ENCODE data around the gene GPR183. TPM values are rescaled to one million over a fixed set of nuclear protein-coding genes. Genes with fewer than 3 reads are reported as not detected.

The GPR183 gene
- total RNA-seq, 1 experiment from 2014 or later = 0.15 TPM

DNA sequence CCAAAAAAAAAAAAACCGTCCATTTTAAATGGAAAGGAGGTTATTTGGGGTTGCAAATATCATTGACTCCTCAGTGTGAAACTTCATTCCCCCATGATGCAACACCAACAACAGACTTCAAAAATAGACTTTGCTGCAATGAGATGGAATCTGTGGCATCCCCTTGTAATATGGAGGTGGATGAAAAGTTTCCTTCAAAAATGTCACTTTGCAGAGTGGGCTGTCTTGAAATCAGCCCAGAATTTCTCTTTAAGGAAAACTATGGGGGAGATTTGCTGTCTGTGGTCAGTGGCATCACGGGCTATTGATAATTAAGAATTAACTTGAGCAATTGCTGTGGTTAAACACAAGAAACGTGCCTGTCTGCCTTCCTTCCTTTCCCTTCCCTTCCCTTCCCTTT lies 50.5 kb downstream of the GPR183 start:
- no peaks in the 10 kb centered on the region for H3K27me3 ChIP-seq (ENCODE audit: control insufficient read depth, insufficient read depth, low read length)
- ChIA-PET POLR2A (no interaction called here), CTCF (no interaction called here)
- no peak overlapping the region for H3K4me3 ChIP-seq (ENCODE audit: low read depth in 2 of 2, low read length in 2 of 2)
- H3K4me1 ChIP-seq (ENCODE audit: control insufficient read depth, insufficient read depth, low read length) = no peaks in the 10 kb centered on the region
- no peaks in the 10 kb centered on the region for H3K9me3 ChIP-seq (ENCODE audit: control insufficient read depth, insufficient read depth, low read depth, low read length)
- BruUV-seq (replicated peaks) = no TSS peak
- in situ Hi-C loops (cut with HindIII; ENCODE audit: low pct_unique_long_range_greater_than_20kb, low sequenced_read_pairs) = no loop called here
- H3K36me3 ChIP-seq (ENCODE audit: control insufficient read depth, insufficient read depth, low read length) = no peaks in the 10 kb centered on the region; the same call in 1 of the 2 replicates
- ATAC-seq (no peak), DNase-seq (ENCODE audit: low read depth, low spot score) (no peak)
- intact Hi-C loops (cut with micrococcal nuclease; ENCODE audit: unreplicated experiment) = no loop called here
- no peak overlapping the region for H3K27ac ChIP-seq (ENCODE audit: low read length)
- TF ChIP-seq, protein P1, sequence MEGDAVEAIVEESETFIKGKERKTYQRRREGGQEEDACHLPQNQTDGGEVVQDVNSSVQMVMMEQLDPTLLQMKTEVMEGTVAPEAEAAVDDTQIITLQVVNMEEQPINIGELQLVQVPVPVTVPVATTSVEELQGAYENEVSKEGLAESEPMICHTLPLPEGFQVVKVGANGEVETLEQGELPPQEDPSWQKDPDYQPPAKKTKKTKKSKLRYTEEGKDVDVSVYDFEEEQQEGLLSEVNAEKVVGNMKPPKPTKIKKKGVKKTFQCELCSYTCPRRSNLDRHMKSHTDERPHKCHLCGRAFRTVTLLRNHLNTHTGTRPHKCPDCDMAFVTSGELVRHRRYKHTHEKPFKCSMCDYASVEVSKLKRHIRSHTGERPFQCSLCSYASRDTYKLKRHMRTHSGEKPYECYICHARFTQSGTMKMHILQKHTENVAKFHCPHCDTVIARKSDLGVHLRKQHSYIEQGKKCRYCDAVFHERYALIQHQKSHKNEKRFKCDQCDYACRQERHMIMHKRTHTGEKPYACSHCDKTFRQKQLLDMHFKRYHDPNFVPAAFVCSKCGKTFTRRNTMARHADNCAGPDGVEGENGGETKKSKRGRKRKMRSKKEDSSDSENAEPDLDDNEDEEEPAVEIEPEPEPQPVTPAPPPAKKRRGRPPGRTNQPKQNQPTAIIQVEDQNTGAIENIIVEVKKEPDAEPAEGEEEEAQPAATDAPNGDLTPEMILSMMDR (IDR thresholded peaks at IDR 0.05) = no peak

DNA sequence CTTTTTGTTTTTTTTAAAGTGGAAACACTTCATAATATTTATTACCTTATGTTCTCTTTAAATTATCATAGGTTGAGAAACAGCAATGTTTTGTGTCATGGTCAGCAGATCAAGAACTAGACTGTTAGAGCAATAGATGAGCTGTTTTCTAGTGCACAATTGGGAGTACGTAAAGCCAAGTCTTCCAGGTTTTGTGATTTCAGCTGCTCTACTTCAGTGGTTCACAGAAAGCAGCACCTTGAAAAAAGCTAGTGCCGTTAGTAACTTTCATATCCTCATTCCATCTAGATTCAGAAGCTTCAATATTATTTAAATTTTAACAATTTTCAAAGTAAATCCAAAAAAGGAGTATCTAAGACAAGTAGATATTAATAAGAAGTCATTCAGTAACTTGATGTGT lies 50.9 kb downstream of the GPR183 start:
- ATAC-seq = no peak
- Histone ChIP-seq H3K27me3 (ENCODE audit: control insufficient read depth, insufficient read depth, low read length) (no peaks in the 10 kb centered on the region), H3K4me1 (ENCODE audit: control insufficient read depth, insufficient read depth, low read length) (no peaks in the 10 kb centered on the region), H3K36me3 (ENCODE audit: control insufficient read depth, insufficient read depth, low read length) (no peaks in the 10 kb centered on the region; the same call in 1 of the 2 replicates), H3K9me3 (ENCODE audit: control insufficient read depth, insufficient read depth, low read depth, low read length) (no peaks in the 10 kb centered on the region), H3K4me3 (ENCODE audit: low read depth in 2 of 2, low read length in 2 of 2) (no peak overlapping the region), H3K27ac (ENCODE audit: low read length) (no peak overlapping the region)
- DNase-seq (ENCODE audit: low read depth, low spot score) = no peak
- in situ Hi-C loops (cut with HindIII; ENCODE audit: low pct_unique_long_range_greater_than_20kb, low sequenced_read_pairs) = no loop called here
- intact Hi-C loops (cut with micrococcal nuclease; ENCODE audit: unreplicated experiment) = no loop called here
- ChIA-PET POLR2A (no interaction called here), CTCF (no interaction called here)
- BruUV-seq (replicated peaks) = no TSS peak
- TF ChIP-seq SIN3A (IDR thresholded peaks at IDR 0.05; ENCODE audit: borderline replicate concordance, insufficient read depth, low read depth, low read length) (no peak), TCF7L2 (IDR thresholded peaks at IDR 0.05; ENCODE audit: low read depth, low read length) (no peak), POLR2AphosphoS5 (IDR thresholded peaks at IDR 0.05; ENCODE audit: low read depth, low read length) (no peak)
- TF ChIP-seq, protein P1 (IDR thresholded peaks at IDR 0.05) = no peak
- TF ChIP-seq, protein P2, sequence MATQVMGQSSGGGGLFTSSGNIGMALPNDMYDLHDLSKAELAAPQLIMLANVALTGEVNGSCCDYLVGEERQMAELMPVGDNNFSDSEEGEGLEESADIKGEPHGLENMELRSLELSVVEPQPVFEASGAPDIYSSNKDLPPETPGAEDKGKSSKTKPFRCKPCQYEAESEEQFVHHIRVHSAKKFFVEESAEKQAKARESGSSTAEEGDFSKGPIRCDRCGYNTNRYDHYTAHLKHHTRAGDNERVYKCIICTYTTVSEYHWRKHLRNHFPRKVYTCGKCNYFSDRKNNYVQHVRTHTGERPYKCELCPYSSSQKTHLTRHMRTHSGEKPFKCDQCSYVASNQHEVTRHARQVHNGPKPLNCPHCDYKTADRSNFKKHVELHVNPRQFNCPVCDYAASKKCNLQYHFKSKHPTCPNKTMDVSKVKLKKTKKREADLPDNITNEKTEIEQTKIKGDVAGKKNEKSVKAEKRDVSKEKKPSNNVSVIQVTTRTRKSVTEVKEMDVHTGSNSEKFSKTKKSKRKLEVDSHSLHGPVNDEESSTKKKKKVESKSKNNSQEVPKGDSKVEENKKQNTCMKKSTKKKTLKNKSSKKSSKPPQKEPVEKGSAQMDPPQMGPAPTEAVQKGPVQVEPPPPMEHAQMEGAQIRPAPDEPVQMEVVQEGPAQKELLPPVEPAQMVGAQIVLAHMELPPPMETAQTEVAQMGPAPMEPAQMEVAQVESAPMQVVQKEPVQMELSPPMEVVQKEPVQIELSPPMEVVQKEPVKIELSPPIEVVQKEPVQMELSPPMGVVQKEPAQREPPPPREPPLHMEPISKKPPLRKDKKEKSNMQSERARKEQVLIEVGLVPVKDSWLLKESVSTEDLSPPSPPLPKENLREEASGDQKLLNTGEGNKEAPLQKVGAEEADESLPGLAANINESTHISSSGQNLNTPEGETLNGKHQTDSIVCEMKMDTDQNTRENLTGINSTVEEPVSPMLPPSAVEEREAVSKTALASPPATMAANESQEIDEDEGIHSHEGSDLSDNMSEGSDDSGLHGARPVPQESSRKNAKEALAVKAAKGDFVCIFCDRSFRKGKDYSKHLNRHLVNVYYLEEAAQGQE (IDR thresholded peaks at IDR 0.05; ENCODE audit: insufficient read depth in 1 of 2, low read depth in 2 of 2, low read length in 1 of 2) = no peak

DNA sequence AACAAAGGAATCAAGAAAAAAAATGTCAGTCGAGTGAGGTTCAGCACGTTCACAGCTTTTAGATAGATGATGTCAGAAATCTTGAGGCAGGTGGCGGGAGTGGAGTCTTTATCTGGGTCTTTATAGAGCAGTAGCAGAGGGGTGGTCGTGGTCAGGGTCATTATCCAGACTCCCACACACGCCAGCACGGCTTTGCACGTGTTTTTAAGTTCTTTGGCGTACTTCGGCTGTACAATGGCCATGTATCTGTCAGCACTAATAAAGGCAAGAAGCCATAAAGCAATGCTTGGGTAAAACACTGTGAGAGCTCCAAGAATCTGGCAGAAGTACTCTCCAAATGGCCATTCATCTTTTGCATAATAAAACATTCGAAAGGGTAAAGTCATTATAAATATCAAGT lies 51.9 kb downstream of the GPR183 start:
- Histone ChIP-seq H3K27ac (ENCODE audit: low read length) (no peak overlapping the region), H3K4me3 (ENCODE audit: low read depth in 2 of 2, low read length in 2 of 2) (no peak overlapping the region), H3K4me1 (ENCODE audit: control insufficient read depth, insufficient read depth, low read length) (no peaks in the 10 kb centered on the region), H3K36me3 (ENCODE audit: control insufficient read depth, insufficient read depth, low read length) (no peaks in the 10 kb centered on the region; the same call in 1 of the 2 replicates), H3K27me3 (ENCODE audit: control insufficient read depth, insufficient read depth, low read length) (no peaks in the 10 kb centered on the region), H3K9me3 (ENCODE audit: control insufficient read depth, insufficient read depth, low read depth, low read length) (no peaks in the 10 kb centered on the region)
- no TSS peak for BruUV-seq (replicated peaks)
- intact Hi-C loops (cut with micrococcal nuclease; ENCODE audit: unreplicated experiment) (no loop called here), in situ Hi-C loops (cut with HindIII; ENCODE audit: low pct_unique_long_range_greater_than_20kb, low sequenced_read_pairs) (no loop called here)
- no peak for ATAC-seq
- CTCF ChIA-PET = no interaction called here
- no peak for DNase-seq (ENCODE audit: low read depth, low spot score)
- TF ChIP-seq TCF7L2 (IDR thresholded peaks at IDR 0.05; ENCODE audit: low read depth, low read length) (no peak), POLR2AphosphoS5 (IDR thresholded peaks at IDR 0.05; ENCODE audit: low read depth, low read length) (no peak), SIN3A (IDR thresholded peaks at IDR 0.05; ENCODE audit: borderline replicate concordance, insufficient read depth, low read depth, low read length) (no peak)
- TF ChIP-seq, protein P1 (IDR thresholded peaks at IDR 0.05) = no peak
- TF ChIP-seq, protein P2 (IDR thresholded peaks at IDR 0.05; ENCODE audit: insufficient read depth in 1 of 2, low read depth in 2 of 2, low read length in 1 of 2) = no peak
- POLR2A ChIA-PET = no interaction called here

All from Panc1 (cell line).